ENCODE data around the gene RPS6KB2.
A peak's percentile ranks its signal among the peaks of the same experiment; 100 is the strongest.

Gene RPS6KB2

DNA sequence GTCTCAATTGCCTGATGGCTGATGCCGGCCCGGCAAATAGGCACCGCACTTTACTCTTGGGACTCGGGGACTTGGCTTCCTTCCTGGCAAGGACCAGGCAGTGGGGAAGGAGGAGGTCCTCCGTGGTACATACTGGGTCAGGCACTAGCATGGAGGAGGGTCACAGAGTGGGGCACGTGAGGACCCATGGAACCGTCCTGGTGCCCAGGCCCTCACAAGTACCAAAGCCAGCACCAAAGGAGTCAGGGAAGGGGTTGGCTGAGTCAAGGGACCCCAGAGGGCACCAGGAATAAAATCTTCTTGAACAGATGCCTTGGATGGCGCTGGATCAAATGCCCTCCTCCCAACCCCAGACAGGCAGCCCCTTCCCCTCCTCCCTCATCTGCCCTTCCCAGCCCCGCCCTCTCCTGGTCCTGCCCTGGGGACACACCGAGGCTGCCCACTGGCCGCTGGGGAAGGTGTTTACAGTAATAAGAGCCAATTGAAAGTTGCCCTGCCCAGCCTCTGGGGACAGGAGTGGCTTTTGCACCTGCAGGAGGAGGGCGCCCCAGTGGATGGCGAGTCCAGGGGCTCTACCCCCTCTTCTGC, 18.4 kb upstream of the RPS6KB2 start:
- DNase-seq, result no peak

DNA sequence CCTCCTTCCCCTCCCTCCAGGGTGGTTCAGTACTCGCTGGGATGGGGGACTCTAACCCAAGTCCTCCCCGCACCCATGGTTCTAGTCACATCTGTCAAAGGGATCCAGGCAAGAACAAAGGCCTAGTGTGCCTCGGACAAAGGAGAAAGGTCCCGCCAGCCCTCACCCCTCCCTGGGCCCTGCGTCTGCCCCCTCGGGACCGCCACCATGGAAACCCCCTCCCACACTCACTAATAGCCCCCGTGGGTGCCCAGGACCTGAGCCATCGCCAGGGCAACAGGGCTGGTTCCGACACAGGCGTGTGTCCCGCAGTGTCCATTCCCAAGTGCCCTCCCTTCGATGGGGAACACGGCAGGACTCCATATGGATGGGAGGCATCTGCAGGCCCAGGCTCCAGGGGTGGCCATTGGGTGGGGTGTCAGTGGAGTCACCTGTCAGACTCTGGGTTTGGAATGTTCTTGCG, 17.9 kb upstream of the RPS6KB2 start:
- DNase-seq, result no peak

DNA sequence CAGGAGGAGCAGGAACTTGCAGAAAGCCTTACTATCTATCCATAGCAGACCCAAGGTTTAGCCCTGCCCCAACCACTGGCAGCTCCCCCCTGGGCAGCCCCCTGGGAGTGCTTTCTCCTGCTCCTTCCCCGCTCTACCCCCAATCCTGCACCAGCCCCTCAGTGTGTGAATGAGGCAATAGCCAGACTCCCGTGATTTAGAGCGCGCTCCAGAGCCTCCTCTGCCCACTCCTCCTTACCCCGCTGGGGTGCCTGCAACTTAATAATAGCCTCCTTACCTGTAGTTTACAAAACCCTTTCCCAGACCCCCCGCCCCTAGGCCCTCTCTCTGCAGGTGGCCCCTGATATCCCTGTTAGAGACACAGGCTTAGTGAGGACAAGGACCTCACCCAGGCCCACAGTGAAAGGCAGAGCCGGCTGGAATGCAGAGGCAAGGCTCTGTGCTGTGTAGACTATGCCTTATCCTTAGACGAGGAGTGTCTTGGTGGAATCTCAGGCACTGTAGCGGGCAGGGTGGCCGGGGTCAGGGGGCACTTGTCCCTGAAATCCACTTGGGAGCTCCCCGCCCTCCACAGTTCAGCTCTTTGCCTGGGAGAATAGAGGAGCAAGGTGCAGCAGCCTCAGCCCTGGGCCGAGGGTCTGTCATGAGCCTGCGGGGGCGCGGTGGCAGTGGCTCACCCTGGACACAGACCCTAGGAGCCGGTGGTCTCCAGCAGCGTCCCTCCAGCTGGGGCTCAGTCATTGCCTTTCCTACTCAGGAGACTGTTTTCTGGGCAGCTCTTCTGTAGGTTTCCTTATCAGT, 17.1 kb upstream of the RPS6KB2 start:
- DNase-seq, result no peak

DNA sequence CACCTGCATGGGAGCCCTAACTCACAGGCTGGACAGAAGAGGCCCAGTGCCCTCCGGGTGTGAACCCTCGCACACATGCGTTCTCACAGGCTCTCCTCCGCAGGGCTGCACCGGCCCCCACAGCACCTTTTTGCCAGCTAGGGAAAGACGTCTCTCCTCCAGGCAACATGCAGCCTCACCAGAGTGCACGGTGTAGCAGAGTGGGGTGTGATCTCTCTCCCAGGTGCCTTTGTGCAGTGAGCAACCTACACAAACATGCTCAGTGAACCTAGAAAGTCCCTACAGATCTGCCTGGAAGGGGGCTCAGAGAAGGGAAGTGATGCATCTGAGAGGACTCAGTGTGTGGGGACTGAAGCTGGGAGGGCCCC, 16.5 kb upstream of the RPS6KB2 start:
- DNase-seq, result no peak

DNA sequence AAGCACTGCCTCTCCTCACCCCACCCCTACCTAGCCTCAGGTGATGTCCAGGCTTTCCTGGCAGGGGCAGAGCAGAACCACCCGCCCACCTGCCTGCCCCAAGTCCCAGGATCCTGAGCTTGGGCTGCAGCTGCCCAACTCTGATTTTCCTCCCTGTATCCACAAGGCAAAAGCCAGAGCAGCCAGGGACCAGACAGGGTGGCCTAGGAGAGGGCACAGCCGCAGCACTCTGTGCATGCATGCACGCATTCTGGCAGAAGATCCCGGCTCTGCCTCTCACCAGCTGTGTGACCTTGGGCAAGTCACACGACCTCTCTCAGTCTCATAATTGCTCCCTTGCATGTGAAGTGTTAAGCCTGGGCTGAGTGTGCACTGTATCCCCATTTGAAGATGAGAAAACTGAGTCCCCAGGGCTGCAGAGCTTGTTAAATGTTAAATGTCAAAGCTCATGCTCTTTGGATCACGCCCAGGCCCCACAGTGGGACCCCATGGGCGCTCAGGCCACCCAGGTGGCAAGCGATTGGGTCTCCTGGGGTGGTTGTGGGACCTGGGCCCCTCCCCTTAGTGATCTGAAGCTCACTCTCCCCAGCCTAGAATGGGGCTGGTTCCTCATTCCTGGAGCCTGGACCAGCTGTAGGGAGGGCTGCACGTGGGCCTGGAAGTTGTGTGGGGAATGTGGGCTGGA, 15.7 kb upstream of the RPS6KB2 start:
- no peak for DNase-seq

DNA sequence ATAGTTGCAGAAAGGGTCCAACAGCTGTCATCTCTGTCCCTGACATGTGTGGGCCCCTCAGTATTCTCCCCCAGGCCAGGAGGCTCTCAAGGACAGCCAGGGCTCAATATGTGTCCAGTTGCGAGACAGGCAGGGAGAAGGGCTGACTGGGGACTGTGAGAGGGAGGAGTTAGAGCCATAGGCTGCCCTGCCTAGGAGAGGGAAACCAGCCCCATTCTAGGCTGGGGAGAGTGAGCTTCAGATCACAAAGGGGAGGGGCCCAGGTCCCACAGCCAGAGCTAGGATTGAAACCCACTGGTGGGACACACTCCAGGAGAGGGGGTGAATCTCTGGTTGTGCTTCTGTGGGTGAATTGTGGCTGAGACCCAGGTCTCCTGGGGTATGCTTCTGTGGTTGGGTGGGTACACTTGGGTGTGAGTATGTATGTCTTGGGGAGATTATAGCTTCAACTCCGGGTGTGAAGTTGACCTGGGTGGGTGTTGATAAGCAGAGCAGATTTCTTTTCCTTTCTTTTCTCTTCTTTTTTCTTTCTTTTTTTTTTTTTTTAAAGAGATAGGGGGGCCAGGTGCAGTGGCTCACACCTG, 14.9 kb upstream of the RPS6KB2 start:
- DNase-seq, result no peak

DNA sequence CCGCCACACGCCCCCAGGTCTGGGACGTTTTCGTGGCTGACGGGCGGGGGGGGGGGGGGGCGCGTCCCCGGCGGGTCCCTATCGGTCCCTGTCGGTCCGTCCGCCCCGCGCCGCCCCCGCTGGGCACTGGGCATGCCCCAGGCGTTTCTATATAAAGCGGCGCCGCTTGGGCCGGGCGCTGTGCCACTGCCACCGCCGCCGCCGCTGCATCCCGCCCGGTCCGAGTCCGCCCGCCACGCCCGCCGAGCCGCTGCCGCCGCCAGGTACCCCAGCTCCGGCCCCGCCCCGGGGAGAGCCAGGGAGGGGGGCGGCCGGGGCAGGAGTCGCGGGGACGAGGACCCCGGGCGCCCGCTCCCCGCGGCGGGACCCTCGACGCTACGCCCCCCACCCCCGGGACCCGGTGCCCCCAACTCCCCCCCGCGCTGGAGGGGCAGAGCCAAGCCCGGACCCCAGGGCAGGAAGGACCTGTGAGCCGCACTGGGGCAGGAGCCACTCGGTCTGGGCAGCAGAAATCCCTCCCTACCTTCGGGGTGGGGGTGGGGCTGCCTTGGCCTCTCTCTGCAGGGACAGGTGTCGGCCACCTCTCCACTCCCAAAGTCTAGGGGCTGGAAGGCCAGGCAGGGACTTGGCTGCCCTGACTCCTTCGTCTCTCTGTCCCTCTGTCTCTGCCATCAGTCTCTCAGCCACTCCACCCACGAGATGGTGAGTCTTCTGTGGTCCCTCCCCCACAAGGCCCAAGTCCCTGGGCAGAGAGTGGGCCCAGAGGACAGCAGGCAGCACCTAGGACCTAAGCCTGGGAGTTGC, 12.6 kb upstream of the RPS6KB2 start, which contains the start of gene CARNS1:
Gene CARNS1, plus strand, starts transcription at position 178 of the 804 bp plus-strand sequence. Its CDS starts 522 bp downstream, at position 700.
- DNase-seq, result no peak

DNA sequence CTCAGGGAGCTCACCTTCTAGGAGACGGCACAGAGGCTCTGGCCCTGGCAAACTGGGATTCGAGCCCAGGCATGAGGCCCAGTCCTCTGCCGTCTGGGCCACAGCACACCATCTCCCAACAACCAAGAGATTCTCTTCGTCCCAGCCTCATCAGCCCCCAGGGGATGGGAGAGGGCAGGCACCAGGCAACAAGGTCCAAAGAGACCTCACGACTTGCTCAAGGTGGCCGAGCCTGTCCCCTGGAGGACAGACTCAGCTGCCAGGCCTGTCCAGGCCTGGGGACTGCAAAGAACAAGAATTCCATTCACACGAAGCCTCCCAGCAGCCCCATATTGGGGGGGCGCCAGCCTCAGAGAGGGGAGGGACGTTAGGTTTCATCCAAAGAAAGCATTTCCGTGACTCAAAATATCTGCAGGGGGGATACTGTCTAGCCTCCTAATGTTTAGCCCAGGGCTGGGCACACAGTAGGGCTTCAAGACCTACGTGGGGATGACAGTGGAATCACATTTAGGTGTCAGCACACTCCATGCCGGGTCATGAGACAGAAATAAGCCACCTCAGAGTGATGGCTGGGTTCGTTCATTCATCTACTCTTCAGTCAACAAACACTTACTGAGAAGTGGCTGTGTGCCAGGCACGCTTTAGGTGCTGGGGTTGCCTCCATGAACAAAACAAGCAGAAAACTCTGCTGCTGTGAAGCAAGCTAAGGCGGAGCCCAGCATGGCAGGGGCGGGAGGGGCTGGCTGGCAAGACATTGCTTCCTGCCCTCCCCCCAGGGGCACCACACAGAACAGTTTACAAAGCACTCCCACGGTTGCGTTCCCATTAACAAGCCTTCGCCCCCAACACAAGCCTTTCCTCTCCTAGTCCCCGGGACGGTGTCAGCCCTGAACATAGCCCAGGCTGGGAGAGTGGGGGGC, 11.6 kb upstream of the RPS6KB2 start:
- no peak for DNase-seq

DNA sequence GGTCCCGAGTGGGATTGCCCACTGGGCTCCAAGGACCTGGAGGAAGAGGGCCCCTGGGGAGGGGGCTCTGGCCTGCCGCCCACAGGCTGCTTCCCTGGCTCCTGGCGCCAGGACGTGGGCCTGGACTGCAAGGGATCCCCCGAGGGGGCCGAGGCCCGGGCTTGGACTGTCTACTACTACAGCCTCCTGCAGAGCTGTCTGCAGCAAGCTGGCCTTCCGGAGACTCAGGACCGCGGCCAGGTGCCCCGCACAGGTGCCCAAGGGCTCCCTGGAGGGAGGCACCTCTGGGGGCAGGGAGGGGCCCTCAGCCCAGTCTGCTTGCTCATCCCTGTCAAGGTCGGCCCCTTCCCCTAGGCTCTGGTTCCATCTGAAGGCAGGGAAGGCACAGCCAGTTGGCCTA, 10.9 kb upstream of the RPS6KB2 start:
- DNase-seq, result no peak

DNA sequence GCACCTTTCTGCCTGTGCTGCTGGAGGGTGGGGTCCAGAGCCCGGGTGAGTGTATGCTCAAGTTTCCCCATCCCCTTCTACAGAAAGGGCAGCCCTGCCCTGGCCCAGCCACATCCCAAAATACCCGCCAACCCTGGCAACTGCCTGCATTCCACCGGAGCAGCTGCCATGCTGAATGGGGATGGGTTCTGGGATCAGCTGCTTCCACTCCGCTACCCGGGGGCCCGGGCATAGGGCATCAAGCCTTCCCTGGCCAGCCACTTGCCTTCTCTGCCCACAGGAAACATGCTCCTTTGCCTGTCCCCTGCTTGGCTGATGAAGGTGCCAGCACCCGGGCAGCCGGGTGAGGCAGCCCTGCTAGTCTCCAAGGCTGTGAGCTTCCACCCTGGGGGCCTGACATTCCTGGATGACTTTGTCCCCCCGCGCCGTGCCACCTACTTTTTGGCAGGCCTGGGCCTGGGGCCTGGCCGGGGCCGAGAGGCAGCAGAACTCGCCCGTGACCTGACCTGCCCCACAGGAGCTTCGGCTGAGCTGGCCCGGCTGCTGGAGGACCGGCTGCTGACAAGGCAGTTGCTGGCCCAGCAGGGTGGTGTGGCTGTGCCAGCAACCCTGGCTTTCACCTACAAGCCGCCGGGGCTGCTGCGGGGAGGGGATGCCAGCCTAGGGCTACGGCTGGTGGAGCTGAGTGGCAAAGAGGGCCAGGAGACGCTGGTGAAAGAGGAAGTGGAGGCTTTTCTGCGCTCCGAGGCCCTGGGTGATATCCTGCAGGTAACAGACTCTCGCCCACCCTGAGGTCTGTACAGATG, 9.6 kb upstream of the RPS6KB2 start:
- no peak for DNase-seq

DNA sequence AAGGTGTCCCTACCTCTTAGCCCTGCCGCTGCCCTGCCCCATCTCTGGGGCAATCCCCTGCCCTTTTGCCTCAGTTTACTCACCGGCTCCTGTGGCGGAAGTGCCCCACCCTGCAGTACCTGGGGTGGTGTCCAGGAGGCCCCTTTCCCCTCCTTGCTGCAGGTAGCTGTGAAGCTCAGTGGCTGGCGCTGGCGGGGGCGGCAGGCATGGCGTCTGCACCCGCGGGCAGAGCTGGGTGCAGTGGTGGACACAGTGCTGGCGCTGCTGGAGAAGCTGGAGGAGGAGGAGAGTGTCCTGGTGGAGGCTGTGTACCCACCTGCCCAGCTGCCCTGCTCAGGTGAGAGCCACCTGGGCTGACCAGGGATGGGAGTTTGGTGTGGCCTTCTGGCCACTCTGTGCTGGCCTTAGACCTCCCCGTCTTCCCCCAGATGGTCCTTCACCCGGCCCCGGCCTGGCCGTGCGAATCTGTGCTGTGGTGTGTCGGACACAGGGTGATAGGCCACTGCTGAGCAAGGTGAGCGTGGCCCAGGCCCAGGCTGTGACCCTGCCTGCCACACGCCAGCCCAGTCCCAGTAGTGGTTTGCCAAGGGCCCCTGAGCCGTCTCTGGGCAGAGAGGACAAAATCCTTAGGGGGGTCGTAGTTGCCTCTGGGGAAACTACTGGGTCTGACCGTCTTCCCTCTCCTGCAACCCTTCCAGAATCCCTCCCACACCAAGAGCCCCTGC, 8.8 kb upstream of the RPS6KB2 start:
- no peak for DNase-seq

DNA sequence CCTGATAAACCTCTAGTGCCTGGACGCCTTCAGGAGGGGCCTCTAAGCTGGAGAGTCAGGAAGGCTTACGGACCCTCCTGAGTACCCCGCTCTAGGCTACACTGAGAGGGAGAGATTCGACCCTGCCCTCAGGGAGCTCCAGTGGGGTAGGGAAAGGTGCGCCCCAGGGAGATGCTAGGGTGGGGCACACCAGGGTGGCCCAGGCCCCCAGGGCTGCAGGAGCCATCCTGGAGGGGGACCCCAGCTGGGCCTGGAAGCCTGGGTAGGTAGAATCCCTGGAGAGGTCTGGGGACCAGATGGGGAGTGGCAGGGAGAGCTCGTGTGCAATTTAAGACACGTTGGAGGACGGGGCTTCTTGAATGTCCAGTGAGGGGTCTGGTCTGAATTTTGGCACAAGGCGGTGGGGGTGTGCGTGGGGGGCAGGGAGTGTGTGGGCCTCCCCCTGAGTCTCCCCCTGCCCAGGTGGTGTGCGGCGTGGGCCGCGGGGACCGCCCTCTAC, 8.1 kb upstream of the RPS6KB2 start:
- peak; percentile 54 for DNase-seq

DNA sequence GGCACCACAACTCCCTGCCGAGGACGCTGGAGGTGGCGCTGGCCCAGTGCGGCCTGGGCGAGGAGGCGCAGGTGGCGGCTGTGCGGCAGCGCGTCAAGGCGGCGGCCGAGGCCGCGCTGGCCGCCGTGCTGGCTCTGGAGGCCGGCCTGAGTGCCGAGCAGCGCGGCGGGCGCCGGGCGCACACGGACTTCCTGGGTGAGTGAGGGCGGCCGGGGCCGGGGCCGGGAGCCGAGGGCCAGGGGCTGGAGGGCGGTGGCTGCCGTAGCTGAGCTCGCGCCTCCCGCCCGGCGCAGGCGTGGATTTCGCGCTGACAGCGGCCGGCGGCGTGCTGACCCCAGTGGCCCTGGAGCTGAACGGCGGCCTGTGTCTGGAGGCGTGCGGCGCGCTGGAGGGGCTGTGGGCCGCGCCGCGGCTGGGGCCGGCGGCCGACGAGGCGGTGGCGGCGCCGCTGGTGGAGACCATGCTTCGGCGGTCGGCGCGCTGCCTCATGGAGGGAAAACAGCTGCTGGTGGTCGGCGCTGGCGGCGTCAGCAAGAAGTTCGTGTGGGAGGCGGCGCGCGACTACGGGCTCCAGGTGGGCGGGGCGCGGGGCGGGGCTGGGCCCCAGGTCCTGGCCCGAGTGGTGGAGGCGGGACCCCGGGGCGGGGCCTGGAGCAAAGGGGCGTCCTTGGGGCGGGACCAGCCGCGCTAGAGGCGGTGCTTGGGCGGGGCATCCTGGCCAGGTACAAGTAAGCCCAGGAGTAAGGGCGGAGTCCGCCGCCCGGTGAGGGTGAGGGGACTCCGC, 7.5 kb upstream of the RPS6KB2 start:
- DNase-seq, result peak; percentile 84

DNA sequence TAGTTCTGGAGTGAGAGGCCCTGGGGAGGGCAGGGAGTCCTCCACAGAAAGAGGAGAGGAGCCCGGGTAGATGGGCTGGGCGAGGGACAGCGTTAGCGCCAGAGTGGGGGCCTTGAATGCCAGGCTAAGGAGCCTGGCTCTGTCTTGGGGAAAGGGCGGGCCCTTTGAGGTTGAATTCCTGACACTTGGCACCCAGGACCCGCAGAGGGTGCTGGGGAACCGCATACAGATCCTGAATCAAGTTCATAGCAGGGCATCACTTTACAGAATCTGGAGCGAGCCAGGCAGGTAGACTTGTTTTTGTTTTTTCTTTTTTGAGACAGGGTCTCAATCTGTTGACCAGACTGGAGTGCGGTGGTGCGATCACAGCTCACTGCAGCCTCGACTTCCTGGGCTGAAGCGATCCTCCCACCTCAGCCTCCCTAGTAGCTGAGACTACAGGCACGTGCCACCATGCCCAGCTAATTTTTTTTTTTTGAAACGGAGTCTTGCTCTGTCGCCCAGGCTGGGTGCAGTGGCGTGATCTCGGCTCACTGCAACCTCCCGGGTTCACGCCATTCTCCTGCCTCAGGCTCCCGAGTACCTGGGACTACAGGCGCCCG, 6.8 kb upstream of the RPS6KB2 start:
- DNase-seq, result no peak

DNA sequence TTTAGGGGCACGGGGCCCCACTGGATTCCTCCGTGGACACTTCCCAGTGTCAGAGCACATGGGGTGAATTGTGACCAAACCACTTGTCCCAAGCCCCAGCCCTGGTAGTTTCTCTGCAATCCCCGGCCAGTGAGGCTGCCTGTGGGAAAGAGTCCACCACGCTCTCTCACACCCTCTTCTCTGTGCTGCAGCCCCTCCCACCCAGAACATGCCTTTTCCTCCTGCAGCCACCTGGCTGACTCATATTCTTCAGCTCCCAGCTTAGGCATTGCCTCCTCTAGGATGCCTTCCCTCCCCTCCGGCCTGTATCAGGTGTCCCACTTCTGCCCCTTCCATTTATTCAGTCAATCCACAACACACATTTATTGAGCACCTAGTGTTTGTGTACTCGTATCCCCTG, 5.4 kb upstream of the RPS6KB2 start:
- DNase-seq, result no peak

DNA sequence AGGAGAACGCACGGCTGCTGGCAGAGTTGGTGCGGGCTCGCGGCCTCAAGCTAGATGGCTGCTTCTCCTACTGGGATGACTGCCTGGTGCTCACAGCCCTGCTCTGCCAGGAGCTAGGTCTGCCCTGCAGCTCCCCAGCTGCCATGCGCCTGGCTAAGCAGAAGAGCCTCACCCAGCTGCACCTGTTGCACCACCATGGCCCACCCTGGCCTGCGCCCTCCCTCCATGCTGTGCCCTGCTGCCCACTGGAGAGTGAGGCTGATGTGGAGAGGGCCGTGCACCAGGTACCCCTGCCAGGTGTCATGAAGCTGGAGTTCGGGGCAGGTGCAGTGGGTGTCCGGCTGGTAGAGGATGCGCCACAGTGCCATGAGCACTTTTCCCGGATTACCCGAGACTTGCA, 4.8 kb upstream of the RPS6KB2 start:
- DNase-seq, result no peak

DNA sequence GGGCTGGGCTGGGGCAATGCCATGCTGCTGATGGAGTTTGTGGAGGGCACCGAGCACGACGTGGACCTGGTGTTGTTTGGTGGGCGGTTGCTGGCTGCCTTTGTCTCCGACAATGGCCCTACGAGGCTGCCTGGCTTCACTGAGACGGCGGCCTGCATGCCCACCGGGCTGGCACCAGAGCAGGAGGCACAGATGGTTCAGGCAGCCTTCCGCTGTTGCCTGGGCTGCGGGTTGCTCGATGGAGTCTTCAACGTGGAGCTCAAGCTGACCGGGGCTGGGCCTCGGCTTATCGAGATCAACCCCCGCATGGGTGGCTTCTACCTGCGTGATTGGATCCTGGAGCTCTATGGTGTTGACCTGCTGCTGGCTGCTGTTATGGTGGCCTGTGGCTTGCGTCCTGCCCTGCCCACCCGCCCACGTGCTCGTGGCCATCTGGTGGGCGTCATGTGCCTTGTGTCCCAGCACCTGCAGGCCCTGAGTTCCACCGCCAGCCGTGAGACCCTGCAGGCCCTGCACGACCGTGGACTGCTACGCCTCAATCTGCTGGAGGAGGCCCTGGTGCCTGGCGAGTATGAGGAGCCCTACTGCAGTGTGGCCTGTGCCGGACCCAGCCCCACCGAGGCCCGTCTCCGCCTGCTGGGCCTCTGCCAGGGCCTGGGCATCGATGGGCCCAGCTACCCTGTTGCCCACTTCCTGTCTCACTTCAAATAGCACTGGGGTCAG, 4.2 kb upstream of the RPS6KB2 start:
- DNase-seq, result no peak

All from right kidney (tissue), 1 donor.